Esophagus squamous epithelium (tissue), 4 donors: ENCODE measurements around the gene PITRM1.

Experiments used
- POLR2A ChIP-seq, 4 donors: fragments of 450-650 bp; IDR thresholded peaks; one replicate each; pipeline ENCODE4 v1.6.1; 2017; ENCODE audit warnings: antibody characterized with exemption in 4 of 4, mild to moderate bottlenecking in 4 of 4, moderate library complexity in 3 of 4
- TF ChIP-seq, protein P1 (sequence below), 6 experiments: fragments of 450-650 bp in 4 of 6; fragments of 200-600 bp in 2 of 6; sonication (generic) in 2 of 6; IDR thresholded peaks; one replicate each; pipeline ENCODE4 v1.5.1; 2016 to 2019; ENCODE audit warnings: antibody characterized with exemption in 6 of 6, mild to moderate bottlenecking in 4 of 6, moderate library complexity in 4 of 6

DNA sequence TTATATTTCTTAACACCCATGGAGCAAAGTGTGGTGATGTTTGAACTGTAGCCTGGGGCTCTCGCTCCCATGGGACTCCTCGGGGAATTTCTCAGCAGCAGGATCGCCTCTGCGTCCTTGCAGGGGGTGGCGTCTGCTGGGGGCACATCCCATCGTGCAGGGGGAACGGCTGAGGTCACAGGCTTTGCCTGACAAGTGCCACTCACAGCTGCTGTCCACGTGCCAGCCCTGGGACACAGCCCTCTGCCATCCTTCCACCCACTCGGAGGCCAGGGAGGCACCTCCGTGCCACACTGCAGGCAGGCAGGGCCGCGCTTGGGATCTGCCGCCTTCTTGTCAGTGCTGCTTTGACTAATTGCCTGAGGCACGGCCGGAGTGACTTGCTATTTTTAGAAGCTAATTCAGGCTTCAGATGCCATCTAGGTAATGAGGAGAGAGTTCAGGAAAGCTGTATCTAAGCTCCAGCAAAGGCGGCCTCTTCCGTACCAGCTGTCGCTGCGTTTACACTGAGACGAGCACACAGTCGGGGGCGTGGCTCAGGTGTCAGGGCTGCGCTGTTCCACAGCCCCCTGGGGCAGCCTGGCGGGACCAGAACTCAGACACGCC lies 45.7 kb downstream of the PITRM1 start:
- TF ChIP-seq, protein P1, sequence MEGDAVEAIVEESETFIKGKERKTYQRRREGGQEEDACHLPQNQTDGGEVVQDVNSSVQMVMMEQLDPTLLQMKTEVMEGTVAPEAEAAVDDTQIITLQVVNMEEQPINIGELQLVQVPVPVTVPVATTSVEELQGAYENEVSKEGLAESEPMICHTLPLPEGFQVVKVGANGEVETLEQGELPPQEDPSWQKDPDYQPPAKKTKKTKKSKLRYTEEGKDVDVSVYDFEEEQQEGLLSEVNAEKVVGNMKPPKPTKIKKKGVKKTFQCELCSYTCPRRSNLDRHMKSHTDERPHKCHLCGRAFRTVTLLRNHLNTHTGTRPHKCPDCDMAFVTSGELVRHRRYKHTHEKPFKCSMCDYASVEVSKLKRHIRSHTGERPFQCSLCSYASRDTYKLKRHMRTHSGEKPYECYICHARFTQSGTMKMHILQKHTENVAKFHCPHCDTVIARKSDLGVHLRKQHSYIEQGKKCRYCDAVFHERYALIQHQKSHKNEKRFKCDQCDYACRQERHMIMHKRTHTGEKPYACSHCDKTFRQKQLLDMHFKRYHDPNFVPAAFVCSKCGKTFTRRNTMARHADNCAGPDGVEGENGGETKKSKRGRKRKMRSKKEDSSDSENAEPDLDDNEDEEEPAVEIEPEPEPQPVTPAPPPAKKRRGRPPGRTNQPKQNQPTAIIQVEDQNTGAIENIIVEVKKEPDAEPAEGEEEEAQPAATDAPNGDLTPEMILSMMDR (IDR thresholded peaks at IDR 0.05): no peak
- no peak for TF ChIP-seq POLR2A (IDR thresholded peaks at IDR 0.05)
